MCF 10A (cell line): Measurements from ENCODE around the gene TAP1. TPM values are rescaled to one million over a fixed set of nuclear protein-coding genes. Genes with fewer than 3 reads are reported as not detected.
A peak's percentile ranks its signal among the peaks of the same experiment; 100 is the strongest.

Source experiments
- BruUV-seq: library from RNA; stranded (reverse); fragments of 400-500 nt; replicated peaks from 2 replicates; lab custom pipeline; 2021; lab: Mats Ljungman, UMichigan
- CTCF ChIA-PET: fragments of 300-600 bp; sonication (Branson Sonifier 250); formaldehyde crosslinking; extraction: SDS; loops from one replicate; lab custom pipeline; 2021; ENCODE audit warnings: antibody characterized with exemption, inconsistent platforms; lab: Yijun Ruan, JAX
- POLR2A ChIA-PET: fragments of 300-600, 350-650 bp; sonication (Branson Sonifier 250); formaldehyde crosslinking; extraction: SDS; loops from one replicate; lab custom pipeline; 2020; ENCODE audit warnings: antibody characterized with exemption, inconsistent platforms; lab: Yijun Ruan, JAX
- DNase-seq: peaks from one replicate; pipeline ENCODE4 v3.0.0-alpha.2; 2018; ENCODE audit not compliant: unreplicated experiment
- H3K27ac Mint-ChIP-seq: one replicate; pipeline ENCODE4 v1.8.0; 2022; ENCODE audit warnings: mild to moderate bottlenecking, low read depth, mixed read lengths; ENCODE audit not compliant: unreplicated experiment
- H3K27me3 Mint-ChIP-seq: one replicate; pipeline ENCODE4 v1.8.0; 2022; ENCODE audit warnings: mixed read lengths; ENCODE audit not compliant: insufficient read depth, unreplicated experiment
- H3K36me3 Mint-ChIP-seq: one replicate; pipeline ENCODE4 v1.8.0; 2022; ENCODE audit warnings: mild to moderate bottlenecking, moderate library complexity, mixed read lengths; ENCODE audit not compliant: insufficient read depth, unreplicated experiment
- H3K4me1 Mint-ChIP-seq: one replicate; pipeline ENCODE4 v1.8.0; 2022; ENCODE audit warnings: mixed read lengths; ENCODE audit not compliant: insufficient read depth, unreplicated experiment
- H3K4me3 Mint-ChIP-seq: one replicate; pipeline ENCODE4 v1.8.0; 2022; ENCODE audit warnings: mild to moderate bottlenecking, moderate library complexity, mixed read lengths; ENCODE audit not compliant: unreplicated experiment
- H3K9me3 Mint-ChIP-seq: one replicate; pipeline ENCODE4 v1.8.0; 2022; ENCODE audit warnings: mixed read lengths; ENCODE audit not compliant: unreplicated experiment
- intact Hi-C: fragments of 100-400 bp; cut with micrococcal nuclease; formaldehyde crosslinking; loops from 2 replicates; pipeline ENCODE4 v1.14.1; 2022
- total RNA-seq: library from RNA; stranded (reverse); gene quantifications from 2 replicates; pipeline ENCODE4 v1.2.3, GENCODE V29; 2022
- TF ChIP-seq, protein P1 (sequence below): fragments of 200-600 bp; IDR thresholded peaks from one replicate; pipeline ENCODE4 v1.8.0; 2022; ENCODE audit warnings: antibody characterized with exemption, mild to moderate bottlenecking; ENCODE audit not compliant: unreplicated experiment

TAP1 gene
- total RNA-seq, 1 experiment from 2014 or later = 32.3 TPM

DNA sequence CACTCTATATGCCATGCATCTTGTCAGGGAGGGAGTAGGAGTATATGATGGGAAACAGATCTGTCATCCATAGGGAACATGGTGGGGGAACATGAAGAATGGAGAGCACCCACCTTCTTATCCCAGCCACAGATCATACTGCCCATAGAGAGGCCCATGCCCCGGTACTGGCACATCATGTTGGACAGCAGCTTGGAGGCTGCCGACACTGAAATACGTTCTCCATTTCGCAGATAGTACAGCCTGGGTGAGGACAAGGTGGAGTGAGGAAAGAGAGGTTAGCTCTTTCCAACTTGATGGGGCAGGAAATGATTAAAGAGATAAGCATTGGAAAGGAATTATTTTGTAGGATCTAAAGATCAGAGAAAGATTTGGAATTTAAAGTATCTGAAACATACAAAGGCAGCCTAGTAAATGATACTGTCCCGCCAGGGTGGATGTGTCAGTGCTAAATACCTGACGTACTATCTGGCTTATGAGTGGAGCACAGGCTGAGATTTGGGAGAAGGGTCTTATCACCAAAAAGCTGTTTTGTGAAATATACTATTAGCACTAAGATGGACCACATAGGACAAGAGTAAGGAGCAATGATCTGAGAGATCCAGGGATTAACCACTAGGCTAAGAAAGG, 11.4 kb downstream of the TAP1 start:
- no peak overlapping the region for H3K27ac Mint-ChIP-seq
- ChIA-PET CTCF (interaction anchor here (2.6 to 6.4 kb wide), 2 partner anchors 13 to 27 kb away, joined by 24 to 110 read pairs; partner anchors contain the start of genes PSMB9 and TAP1), POLR2A (interaction anchor here (0.6 to 6.1 kb wide), 2 partner anchors 12 to 14 kb away, joined by 3 to 104 read pairs; partner anchors contain the start of genes PSMB9 and TAP1)
- DNase-seq = no peak
- TF ChIP-seq, protein P1, sequence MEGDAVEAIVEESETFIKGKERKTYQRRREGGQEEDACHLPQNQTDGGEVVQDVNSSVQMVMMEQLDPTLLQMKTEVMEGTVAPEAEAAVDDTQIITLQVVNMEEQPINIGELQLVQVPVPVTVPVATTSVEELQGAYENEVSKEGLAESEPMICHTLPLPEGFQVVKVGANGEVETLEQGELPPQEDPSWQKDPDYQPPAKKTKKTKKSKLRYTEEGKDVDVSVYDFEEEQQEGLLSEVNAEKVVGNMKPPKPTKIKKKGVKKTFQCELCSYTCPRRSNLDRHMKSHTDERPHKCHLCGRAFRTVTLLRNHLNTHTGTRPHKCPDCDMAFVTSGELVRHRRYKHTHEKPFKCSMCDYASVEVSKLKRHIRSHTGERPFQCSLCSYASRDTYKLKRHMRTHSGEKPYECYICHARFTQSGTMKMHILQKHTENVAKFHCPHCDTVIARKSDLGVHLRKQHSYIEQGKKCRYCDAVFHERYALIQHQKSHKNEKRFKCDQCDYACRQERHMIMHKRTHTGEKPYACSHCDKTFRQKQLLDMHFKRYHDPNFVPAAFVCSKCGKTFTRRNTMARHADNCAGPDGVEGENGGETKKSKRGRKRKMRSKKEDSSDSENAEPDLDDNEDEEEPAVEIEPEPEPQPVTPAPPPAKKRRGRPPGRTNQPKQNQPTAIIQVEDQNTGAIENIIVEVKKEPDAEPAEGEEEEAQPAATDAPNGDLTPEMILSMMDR = no peak
- intact Hi-C loops = loop anchor here (5.0 kb wide), 1 partner anchor 125 kb away; the partner anchor contains the start of gene BRD2
- peaks cover 33% of the 10 kb centered on the region for H3K4me1 Mint-ChIP-seq
- H3K36me3 Mint-ChIP-seq = peaks cover 28% of the 10 kb centered on the region
- BruUV-seq = no TSS peak
- H3K27me3 Mint-ChIP-seq = no peaks in the 10 kb centered on the region
- H3K9me3 Mint-ChIP-seq = no peaks in the 10 kb centered on the region
- peak overlapping the region; percentile 49 for H3K4me3 Mint-ChIP-seq

DNA sequence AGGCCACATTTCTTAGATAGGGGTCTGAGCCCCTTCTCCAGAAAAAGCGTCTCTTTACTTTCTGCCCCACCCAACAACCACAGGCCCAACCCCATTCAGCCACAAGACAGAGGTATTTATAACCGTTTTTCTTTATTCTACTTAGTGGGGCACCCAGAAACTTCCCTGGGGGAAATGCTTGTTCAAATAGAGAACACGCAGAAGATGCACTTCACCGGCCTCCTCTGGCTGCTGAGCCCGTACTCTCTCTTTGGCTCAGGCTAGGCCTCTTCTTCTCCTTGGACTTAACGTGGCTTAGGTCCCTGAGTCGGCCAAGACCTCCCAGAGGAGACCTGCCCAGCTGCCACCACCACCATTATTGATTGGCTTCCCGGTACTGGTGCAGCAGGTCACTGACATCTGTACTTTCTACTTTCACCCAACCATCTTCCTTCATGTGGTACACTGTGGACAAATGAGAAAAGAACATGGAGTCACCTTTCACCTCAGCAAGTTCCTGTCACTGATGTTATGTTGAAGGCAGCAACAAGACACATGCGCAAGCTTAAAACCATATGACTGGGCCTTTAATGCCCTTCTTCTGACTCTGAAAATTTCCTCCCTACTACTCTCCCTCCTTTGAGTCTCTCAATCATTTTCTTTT, 12.8 kb downstream of the TAP1 start:
- Mint-ChIP-seq H3K4me1 (peaks cover 46% of the 10 kb centered on the region), H3K36me3 (peaks cover 15% of the 10 kb centered on the region), H3K27me3 (no peaks in the 10 kb centered on the region), H3K4me3 (no peak overlapping the region), H3K27ac (no peak overlapping the region), H3K9me3 (no peaks in the 10 kb centered on the region)
- ChIA-PET POLR2A (interaction anchor here (0.6 to 6.1 kb wide), 3 partner anchors 10 to 29 kb away, joined by 3 to 104 read pairs (median 70); partner anchors contain the start of genes PSMB9 and TAP1), CTCF (interaction anchor here (0.7 to 6.4 kb wide), 5 partner anchors 13 to 106 kb away, joined by 3 to 110 read pairs (median 63); partner anchors contain the start of genes PSMB9 and TAP1)
- BruUV-seq = no TSS peak
- intact Hi-C loops = loop anchor here (5.0 kb wide), 1 partner anchor 127 kb away; the partner anchor contains the start of gene BRD2
- no peak for DNase-seq
- TF ChIP-seq, protein P1 = no peak

DNA sequence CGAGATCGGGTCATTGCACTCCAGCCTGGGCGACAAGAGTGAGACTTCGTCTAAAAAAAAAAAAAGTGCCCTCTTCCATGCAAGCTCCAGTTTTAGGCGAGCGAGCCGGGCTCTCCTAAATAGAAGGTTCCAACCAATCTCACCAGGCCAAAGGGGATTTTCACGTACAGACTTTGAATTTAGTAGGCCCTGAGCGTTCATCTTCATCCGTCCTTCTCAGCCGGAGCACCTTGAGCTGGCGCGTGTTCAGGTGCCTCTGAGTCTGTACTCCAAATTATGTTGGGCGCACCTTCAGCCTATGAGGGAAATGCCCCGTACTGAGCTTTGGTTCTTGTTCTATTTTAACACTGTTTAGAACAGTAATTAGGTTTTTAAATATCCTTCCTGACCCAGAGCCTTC, 14.1 kb downstream of the TAP1 start:
- intact Hi-C loops = no loop called here
- Mint-ChIP-seq H3K4me3 (no peak overlapping the region), H3K27ac (no peak overlapping the region), H3K9me3 (no peaks in the 10 kb centered on the region), H3K36me3 (peaks cover 10% of the 10 kb centered on the region), H3K4me1 (peaks cover 42% of the 10 kb centered on the region), H3K27me3 (no peaks in the 10 kb centered on the region)
- ChIA-PET CTCF (interaction anchor here (0.6 to 6.4 kb wide), 22 partner anchors 12 to 475 kb away, joined by 3 to 110 read pairs (median 5); partner anchors contain the start of genes HLA-DQB1, PSMB9 and TAP1), POLR2A (interaction anchor here (0.7 to 3.7 kb wide), 11 partner anchors 10 to 644 kb away, joined by 3 to 111 read pairs (median 6); partner anchors contain the start of genes HLA-DMA, PSMB9 and TAP1)
- TF ChIP-seq, protein P1 = no peak
- BruUV-seq = no TSS peak
- no peak for DNase-seq
